CD4-positive, alpha-beta T cell treated with Interleukin-12 subunit alpha and Interleukin-12 subunit beta, for 1 hour (primary cell): ENCODE measurements around the gene C2CD3.
"Not testable (repeated sequence)": the region's sequence is repeated elsewhere in the genome, so short reads cannot be mapped to it uniquely, and the experiment has no call there.

Source experiments
- DNase-seq: peaks from one replicate; pipeline ENCODE4 v3.0.0-alpha.2; 2020

C2CD3 gene

GRCh38 chr11:74154620-74155281, 16.1 kb downstream of the C2CD3 start:
- DNase-seq = no peak

GRCh38 chr11:74153224-74153623, 17.6 kb downstream of the C2CD3 start:
- DNase-seq = no peak

- DNase-seq = no peak
These were observed 23.4 kb downstream of the C2CD3 start for GRCh38 chr11:74147199-74147929.

GRCh38 chr11:74144592-74144991, 26.2 kb downstream of the C2CD3 start:
- DNase-seq = no peak

GRCh38 chr11:74142624-74143023, 28.2 kb downstream of the C2CD3 start:
- no peak for DNase-seq

DNA sequence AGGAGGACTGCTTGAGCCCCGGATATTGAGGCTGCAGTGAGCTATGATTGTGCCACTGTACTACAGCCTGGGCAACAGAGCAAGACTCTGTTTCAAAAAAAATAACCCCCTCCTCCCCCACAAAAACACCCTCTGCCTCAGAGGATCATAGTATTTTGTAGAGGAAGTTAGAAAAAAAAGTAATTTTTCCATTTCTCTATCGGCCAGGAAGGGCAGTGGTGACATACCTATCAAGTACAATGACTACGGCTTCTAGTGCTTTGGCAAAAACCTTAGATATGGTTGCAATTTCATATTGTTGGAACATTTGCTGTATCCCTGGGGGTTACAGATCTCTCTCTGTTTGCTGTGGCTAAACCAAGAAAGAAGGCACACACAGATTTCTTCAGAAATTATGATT, 28.9 kb downstream of the C2CD3 start:
- no peak for DNase-seq

- DNase-seq = no peak
These were observed 29.5 kb downstream of the C2CD3 start for GRCh38 chr11:74141241-74141695.

DNA sequence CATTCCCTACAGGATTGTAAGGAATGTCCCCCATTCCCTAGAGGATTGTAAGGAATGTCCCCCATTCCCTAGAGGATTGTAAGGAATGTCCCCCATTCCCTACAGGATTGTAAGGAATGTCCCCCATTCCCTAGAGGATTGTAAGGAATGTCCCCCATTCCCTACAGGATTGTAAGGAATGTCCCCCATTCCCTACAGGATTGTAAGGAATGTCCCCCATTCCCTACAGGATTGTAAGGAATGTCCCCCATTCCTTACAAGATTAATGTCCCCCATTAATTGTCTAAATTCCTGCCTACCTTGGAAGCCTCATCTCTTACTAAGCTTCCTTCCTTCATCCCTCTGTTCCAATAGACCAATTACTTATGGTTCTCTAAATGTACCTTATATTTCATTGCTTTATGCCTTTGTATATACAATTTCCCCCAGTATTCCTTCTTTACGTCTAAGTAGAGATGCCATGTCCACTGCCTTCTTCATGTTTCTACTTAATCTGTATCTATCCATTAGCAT, 30.8 kb downstream of the C2CD3 start:
- DNase-seq = not testable (repeated sequence)

GRCh38 chr11:74139151-74139918, 31.5 kb downstream of the C2CD3 start:
- no peak for DNase-seq

DNA sequence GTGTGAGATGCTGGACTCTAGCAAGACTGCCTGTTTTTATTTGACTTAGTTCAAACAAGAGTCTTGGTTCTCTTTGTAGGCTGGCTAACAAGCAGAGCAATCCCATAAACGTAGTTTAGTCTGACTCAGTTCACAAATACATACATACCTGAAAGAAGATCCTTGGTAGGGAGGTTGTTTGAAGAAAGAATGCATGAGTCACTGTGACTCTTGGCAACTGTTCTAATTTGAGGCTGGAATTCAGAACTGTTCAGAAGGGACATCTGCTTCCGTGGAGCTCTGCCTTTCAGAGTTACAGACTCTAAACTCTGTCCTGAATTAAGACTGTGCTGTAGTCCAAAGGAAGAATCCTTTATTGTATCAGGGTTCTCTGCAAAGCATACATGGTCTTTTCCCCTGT, 32.2 kb downstream of the C2CD3 start:
- DNase-seq = no peak

DNA sequence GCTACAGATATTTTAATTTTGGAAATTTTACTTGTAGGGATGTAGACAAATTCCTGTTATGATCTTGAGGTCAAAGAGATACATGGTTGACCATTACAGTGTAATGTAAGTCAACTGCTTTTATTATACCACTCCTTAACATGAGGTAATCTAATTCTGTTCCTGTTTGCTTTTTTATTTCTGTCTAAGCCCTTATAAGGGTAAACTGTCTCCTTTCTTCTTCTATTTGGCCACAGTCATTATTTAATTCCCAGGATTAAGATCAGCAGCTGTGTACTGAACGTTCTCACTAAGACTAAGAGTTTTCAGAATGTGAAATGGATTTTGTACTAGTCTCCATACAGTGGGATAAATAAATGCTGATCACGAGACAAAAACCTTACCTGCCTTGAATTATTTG, 32.8 kb downstream of the C2CD3 start:
- no peak for DNase-seq

DNA sequence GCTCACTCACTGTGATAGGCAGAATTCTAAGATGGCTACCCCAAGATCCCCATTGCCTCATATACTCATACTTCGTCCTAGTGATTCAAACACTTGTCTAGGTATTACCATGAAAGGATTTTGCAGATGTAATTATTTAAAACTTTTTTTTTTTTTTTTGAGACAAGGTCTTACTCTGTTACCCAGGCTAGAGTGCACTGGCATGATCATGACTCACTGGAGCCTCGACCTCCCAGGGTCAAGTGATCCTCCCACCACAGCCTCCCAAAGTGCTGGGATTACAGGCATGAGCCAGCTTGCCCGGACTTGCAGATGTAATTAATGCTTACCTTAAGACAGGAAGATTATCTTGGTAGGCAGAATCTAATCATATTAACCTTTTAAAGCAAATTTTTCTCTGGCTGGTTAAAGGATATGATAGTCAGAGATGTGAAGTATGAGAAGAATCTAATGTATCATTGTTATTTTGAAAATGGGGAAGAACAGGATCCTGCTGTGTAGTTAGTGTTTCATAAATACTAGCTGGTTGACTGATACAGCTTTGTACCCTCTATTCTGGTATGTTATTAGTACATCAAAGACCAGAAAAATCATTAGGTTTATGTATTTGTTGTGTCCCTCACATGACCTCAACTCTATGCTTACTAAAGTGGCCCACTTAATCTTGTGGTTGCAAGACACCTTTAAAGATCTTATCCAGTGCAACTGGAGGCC, 35.5 kb downstream of the C2CD3 start:
- DNase-seq = no peak

DNA sequence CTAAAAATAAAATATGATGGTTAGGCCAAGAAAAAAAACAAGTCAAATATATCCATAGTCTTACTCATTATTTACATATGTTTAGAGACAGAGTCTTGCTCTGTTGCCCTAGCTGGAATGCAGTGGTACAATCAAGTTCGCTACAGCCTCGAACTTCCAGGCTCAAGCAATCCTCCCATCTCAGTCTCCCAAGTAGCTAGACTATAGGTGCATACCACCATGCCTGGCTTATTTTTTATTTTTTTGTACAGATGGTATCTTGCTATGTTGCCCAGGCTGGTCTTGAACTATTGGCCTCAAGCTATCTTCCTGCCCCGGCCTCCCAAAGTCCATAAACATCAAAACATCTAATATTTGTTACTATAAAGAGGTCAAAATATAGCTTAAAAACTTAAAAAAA, 36.1 kb downstream of the C2CD3 start:
- no peak for DNase-seq

- DNase-seq = no peak
These were observed 37.4 kb downstream of the C2CD3 start for GRCh38 chr11:74133436-74133835.

- DNase-seq = no peak
These were observed 38.0 kb downstream of the C2CD3 start for GRCh38 chr11:74132833-74133232.

DNA sequence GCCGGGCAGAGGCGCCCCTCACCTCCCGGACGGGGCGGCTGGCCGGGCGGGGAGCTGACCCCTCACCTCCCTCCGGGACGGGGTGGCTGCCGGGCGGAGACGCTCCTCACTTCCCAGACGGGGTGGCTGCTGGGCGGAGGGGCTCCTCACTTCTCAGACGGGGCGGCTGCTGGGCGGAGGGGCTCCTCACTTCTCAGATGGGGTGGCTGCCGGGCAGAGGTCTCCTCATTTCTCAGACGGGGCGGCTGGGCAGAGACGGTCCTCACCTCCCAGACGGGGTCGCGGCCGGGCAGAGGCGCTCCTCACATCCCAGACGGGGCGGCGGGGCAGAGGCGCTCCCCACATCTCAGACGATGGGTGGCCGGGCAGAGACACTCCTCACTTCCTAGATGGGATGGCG, 41.7 kb downstream of the C2CD3 start:
- not testable (repeated sequence) for DNase-seq

GRCh38 chr11:74123008-74123448, 47.8 kb downstream of the C2CD3 start:
- no peak for DNase-seq

DNA sequence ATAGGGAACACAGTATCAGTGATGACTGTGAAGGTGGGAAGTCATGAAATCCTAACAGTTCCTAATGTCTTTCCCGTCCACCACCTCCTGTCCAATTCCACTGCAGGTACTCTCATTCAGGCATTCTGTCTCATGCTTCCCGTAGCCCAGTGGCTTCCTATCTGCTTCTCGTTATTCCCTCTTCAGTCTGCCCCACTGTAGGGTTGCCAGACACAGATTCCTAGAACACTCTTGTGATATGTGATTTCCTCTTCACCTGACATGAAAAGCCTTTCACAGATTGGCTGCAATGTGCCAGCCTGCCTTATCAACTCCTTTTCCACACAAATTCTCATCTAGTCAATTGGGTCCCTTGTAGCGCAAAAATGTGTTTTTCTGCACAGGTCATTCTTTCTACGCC, 49.0 kb downstream of the C2CD3 start:
- DNase-seq = no peak

DNA sequence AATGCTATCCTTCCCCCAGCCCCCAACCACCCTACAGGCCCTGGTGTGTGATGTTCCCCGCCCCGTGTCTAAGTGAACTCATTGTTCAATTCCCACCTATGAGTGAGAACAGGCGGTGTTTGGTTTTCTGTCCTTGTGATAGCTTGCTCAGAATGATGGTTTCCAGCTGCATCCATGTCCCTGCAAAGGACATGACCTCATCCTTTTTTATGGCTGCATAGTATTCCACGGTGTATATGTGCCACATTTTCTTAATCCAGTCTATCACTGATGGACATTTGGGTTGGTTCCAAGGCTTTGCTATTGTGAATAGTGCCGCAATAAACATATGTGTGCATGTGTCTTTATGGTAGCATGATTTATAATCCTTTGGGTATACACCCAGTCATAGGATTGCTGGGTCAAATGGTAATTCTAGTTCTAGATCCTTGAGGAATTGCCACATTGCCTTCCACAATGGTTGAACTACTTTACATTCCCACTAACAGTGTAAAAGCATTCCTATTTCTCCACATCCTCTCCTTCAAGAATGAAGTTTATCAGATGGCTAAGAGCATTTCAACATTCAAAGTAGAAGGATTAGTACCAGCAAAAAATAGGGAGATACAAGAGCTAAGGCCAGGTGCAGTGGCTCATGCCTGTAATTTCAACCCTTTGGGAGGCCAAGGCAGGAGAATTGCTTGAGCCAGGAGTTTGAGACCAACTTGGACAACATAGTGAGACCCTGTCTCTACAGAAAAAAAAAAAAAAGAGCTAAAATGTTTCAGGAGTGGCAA, 50.4 kb downstream of the C2CD3 start:
- DNase-seq = not testable (repeated sequence)

DNA sequence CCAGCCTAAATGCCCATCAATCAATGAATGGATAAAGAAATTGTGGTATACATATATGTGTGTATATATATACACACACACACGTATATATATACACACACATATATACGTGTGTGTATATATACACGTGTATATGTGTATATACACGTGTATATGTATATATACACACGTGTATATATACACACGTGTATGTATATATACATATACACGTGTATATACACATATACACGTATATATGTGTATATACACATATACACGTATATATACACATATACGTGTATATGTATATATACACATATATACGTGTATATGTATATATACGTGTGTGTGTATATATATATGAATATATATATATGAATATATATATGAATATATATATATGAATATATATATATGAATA, 54.1 kb downstream of the C2CD3 start:
- no peak for DNase-seq

DNA sequence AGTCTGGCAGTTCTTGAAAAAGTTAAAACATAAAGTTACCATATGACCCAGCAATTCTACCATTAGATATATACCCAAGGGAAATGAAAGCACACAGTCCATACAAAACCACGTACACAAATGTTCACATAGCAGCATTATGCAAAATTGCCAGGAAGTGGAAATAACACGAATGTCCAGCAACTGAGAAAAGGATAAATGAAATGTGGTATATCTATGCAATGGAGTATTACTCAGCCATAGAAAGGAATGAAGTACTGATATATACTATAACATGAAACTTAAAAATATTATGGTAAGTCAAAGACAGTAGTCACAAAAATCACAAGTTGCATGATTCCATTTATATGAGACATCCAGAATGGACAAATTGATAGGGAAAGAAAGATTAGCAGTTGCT, 57.9 kb downstream of the C2CD3 start:
- no peak for DNase-seq

- DNase-seq = no peak
These were observed 64.7 kb downstream of the C2CD3 start for GRCh38 chr11:74106124-74106523.
